Neural cell (in vitro differentiated cells): ENCODE results near the gene NOS1AP.

Experiments used
- CTCF ChIP-seq: fragments of 450-650 bp; IDR thresholded peaks from 2 replicates; pipeline ENCODE4 v1.5.1; 2014; ENCODE audit warnings: antibody characterized with exemption, mild to moderate bottlenecking, moderate library complexity; ENCODE audit not compliant: poor library complexity, severe bottlenecking
- EP300 ChIP-seq: fragments of 450-650 bp; conservative IDR thresholded peaks from 2 replicates; pipeline ENCODE4 v1.6.1; 2014; ENCODE audit warnings: antibody characterized with exemption, mild to moderate bottlenecking, moderate library complexity; ENCODE audit not compliant: poor library complexity, severe bottlenecking
- MXI1 ChIP-seq: fragments of 450-650 bp; conservative IDR thresholded peaks from 2 replicates; pipeline ENCODE4 v1.6.1; 2014; ENCODE audit warnings: antibody characterized with exemption, mild to moderate bottlenecking; ENCODE audit not compliant: poor library complexity, severe bottlenecking
- POLR2AphosphoS5 ChIP-seq: IDR thresholded peaks from 2 replicates; pipeline ENCODE4 v1.6.1; 2012
- RAD21 ChIP-seq: fragments of 450-650 bp; conservative IDR thresholded peaks from 2 replicates; pipeline ENCODE4 v1.6.1; 2014; ENCODE audit warnings: antibody characterized with exemption, mild to moderate bottlenecking, moderate library complexity
- SMC3 ChIP-seq: fragments of 450-650 bp; conservative IDR thresholded peaks from 2 replicates; pipeline ENCODE4 v1.6.1; 2014; ENCODE audit warnings: antibody characterized with exemption, mild to moderate bottlenecking, moderate library complexity; ENCODE audit not compliant: poor library complexity
- TAF1 ChIP-seq: IDR thresholded peaks from 2 replicates; pipeline ENCODE4 v1.6.1; 2012; ENCODE audit warnings: low read depth
- TF ChIP-seq, protein P1 (sequence below): IDR thresholded peaks from 2 replicates; pipeline ENCODE4 v1.6.1; 2012; ENCODE audit warnings: borderline replicate concordance

DNA sequence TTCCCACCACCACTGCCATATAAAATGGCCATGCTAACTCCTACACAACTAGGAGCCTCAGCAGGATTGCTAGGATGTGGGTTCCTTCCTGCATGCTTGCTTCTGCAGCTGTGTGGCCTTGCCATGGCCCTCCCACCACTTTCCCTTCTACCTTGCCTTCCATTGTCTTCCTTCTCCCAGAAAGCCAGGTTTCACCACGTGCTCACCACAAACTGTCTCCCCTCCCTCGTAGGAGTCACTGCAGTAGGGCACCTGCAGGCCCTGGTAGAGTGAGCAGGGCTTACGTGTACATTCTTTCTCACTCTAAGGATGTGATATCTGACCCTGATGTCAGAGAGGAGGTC, 315.8 kb downstream of the NOS1AP start:
- TF ChIP-seq POLR2AphosphoS5 (no peak), CTCF (no peak), EP300 (no peak), MXI1 (no peak), RAD21 (no peak), TAF1 (no peak), SMC3 (no peak)
- TF ChIP-seq, protein P1, sequence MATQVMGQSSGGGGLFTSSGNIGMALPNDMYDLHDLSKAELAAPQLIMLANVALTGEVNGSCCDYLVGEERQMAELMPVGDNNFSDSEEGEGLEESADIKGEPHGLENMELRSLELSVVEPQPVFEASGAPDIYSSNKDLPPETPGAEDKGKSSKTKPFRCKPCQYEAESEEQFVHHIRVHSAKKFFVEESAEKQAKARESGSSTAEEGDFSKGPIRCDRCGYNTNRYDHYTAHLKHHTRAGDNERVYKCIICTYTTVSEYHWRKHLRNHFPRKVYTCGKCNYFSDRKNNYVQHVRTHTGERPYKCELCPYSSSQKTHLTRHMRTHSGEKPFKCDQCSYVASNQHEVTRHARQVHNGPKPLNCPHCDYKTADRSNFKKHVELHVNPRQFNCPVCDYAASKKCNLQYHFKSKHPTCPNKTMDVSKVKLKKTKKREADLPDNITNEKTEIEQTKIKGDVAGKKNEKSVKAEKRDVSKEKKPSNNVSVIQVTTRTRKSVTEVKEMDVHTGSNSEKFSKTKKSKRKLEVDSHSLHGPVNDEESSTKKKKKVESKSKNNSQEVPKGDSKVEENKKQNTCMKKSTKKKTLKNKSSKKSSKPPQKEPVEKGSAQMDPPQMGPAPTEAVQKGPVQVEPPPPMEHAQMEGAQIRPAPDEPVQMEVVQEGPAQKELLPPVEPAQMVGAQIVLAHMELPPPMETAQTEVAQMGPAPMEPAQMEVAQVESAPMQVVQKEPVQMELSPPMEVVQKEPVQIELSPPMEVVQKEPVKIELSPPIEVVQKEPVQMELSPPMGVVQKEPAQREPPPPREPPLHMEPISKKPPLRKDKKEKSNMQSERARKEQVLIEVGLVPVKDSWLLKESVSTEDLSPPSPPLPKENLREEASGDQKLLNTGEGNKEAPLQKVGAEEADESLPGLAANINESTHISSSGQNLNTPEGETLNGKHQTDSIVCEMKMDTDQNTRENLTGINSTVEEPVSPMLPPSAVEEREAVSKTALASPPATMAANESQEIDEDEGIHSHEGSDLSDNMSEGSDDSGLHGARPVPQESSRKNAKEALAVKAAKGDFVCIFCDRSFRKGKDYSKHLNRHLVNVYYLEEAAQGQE, result no peak
